Stomach (tissue), 4 donors: ENCODE results near the gene PLXNA1.

Experiments
- CTCF ChIP-seq, 7 experiments: fragments of 450-650 bp in 4 of 7; fragments of 200-600 bp in 3 of 7; sonication (generic) in 3 of 7; IDR thresholded peaks; one replicate each; pipeline ENCODE4 v1.5.1; 2016 to 2019; ENCODE audit warnings: antibody characterized with exemption in 7 of 7, control low read depth in 2 of 7, mild to moderate bottlenecking in 1 of 7
- EP300 ChIP-seq: sonication (generic); formaldehyde crosslinking; IDR thresholded peaks from one replicate; pipeline ENCODE4 v1.6.1; 2017; ENCODE audit warnings: antibody characterized with exemption
- POLR2A ChIP-seq, 4 donors: fragments of 450-650 bp; IDR thresholded peaks; one replicate each; pipeline ENCODE4 v1.6.1; 2016; ENCODE audit warnings: antibody characterized with exemption in 4 of 4, control low read depth in 2 of 4, mild to moderate bottlenecking in 1 of 4, moderate library complexity in 1 of 4
- POLR2AphosphoS5 ChIP-seq, 3 donors: sonication (generic); formaldehyde crosslinking; IDR thresholded peaks; one replicate each; pipeline ENCODE4 v1.6.1; 2016; ENCODE audit warnings: antibody characterized with exemption in 3 of 3

DNA sequence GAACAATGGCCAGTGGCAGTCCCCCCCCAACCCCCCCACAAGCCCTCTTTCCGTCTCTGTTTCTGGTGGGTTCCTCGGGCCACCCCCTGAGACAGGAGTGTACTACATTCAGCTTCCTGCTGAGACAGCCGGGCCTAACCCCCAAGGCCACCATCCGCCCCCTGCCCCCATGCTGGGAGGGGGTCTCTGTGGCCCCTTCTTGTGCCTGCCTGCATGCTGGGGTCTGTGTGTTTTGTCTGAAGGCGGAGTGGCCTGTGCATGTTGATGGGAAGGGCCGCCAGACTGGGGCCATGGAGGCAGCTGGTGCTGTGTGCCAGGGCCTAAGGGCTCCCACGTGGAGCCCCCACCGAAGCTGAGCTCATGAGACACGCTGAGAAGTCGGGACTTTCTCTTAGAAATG is 26.6 kb downstream of the PLXNA1 start:
- no peak for TF ChIP-seq CTCF (IDR thresholded peaks at IDR 0.05)
- TF ChIP-seq POLR2AphosphoS5 (IDR thresholded peaks at IDR 0.05), result no peak
- TF ChIP-seq POLR2A (IDR thresholded peaks at IDR 0.05), result no peak
- TF ChIP-seq EP300, result no peak
